DND-41 (cell line): ENCODE measurements around the gene LTBP2.

Experiments used
- ATAC-seq: fragments of 200-7000 bp; cut with Tn5 transposase; 3 replicates; pipeline ENCODE4 v1.9.1; 2021; ENCODE audit warnings: low read depth; ENCODE audit not compliant: insufficient read depth
- DNase-seq: peaks from one replicate; pipeline ENCODE4 v3.0.0-alpha.2; 2020
- H2AFZ ChIP-seq: 2 replicates; pipeline ENCODE4 v1.6.0; 2012; ENCODE audit warnings: low read depth, low read length
- H3K27ac ChIP-seq: 2 replicates; pipeline ENCODE4 v1.5.1; 2012; ENCODE audit warnings: low read length, inconsistent platforms
- H3K27me3 ChIP-seq: fragments of 200-600 bp; sonication (generic); 2 replicates; pipeline ENCODE4 v1.6.0; 2012; ENCODE audit warnings: low read length, mild to moderate bottlenecking, inconsistent platforms; ENCODE audit not compliant: insufficient read depth, poor library complexity
- H3K36me3 ChIP-seq: 2 replicates; pipeline ENCODE4 v1.5.1; 2012; ENCODE audit warnings: low read length, inconsistent platforms; ENCODE audit not compliant: insufficient read depth
- H3K4me1 ChIP-seq: 2 replicates; pipeline ENCODE4 v1.5.1; 2012; ENCODE audit warnings: mild to moderate bottlenecking, low read length; ENCODE audit not compliant: insufficient read depth
- H3K4me2 ChIP-seq: 2 replicates; pipeline ENCODE4 v1.6.0; 2012; ENCODE audit warnings: mild to moderate bottlenecking, moderate library complexity, low read length, inconsistent platforms; ENCODE audit not compliant: insufficient read depth
- H3K4me3 ChIP-seq, 2 experiments: fragments of 200-600 bp in 1 of 2; shearing (Covaris generic) in 1 of 2; 2 replicates each; pipeline ENCODE4 v1.5.1; 2012 to 2016; ENCODE audit warnings: inconsistent platforms in 2 of 2, low read length in 2 of 2, mild to moderate bottlenecking in 2 of 2, low read depth in 1 of 2, moderate library complexity in 1 of 2
- H3K79me2 ChIP-seq: 2 replicates; pipeline ENCODE4 v1.6.0; 2012; ENCODE audit warnings: low read length, inconsistent platforms; ENCODE audit not compliant: insufficient read depth
- H3K9ac ChIP-seq: 2 replicates; pipeline ENCODE4 v1.6.0; 2012; ENCODE audit warnings: low read depth, mild to moderate bottlenecking, inconsistent platforms, low read length, moderate library complexity
- H3K9me3 ChIP-seq: 2 replicates; pipeline ENCODE4 v1.5.1; 2012; ENCODE audit warnings: low read length, moderate library complexity, mild to moderate bottlenecking, inconsistent platforms; ENCODE audit not compliant: insufficient read depth, severe bottlenecking
- H4K20me1 ChIP-seq: 2 replicates; pipeline ENCODE4 v1.6.0; 2012; ENCODE audit warnings: low read length; ENCODE audit not compliant: insufficient read depth
- EZH2 ChIP-seq: IDR thresholded peaks from 3 replicates; pipeline ENCODE4 v1.6.1; 2012; ENCODE audit warnings: borderline replicate concordance, low read depth, mild to moderate bottlenecking, moderate library complexity, low read length, inconsistent platforms; ENCODE audit not compliant: severe bottlenecking
- TF ChIP-seq, protein P1 (sequence below): IDR thresholded peaks from 2 replicates; pipeline ENCODE4 v1.5.1; 2012; ENCODE audit warnings: borderline replicate concordance, low read length, moderate library complexity, mild to moderate bottlenecking; ENCODE audit not compliant: poor library complexity, severe bottlenecking; ENCODE audit errors: extremely low read depth

The LTBP2 gene

GRCh38 chr14:74476107-74476506 lies 135.9 kb downstream of the LTBP2 start:
- no peaks in the 10 kb centered on the region for H3K27me3 ChIP-seq
- no peak overlapping the region for H3K9ac ChIP-seq
- no peak overlapping the region for H3K4me3 ChIP-seq
- H3K27ac ChIP-seq, result no peak overlapping the region
- H3K9me3 ChIP-seq, result no peaks in the 10 kb centered on the region
- H2AFZ ChIP-seq, result no peak overlapping the region
- ATAC-seq (no peak), DNase-seq (no peak)
- no peaks in the 10 kb centered on the region for H3K79me2 ChIP-seq
- H3K36me3 ChIP-seq, result peaks cover 23% of the 10 kb centered on the region
- no peak for TF ChIP-seq EZH2
- TF ChIP-seq, protein P1, sequence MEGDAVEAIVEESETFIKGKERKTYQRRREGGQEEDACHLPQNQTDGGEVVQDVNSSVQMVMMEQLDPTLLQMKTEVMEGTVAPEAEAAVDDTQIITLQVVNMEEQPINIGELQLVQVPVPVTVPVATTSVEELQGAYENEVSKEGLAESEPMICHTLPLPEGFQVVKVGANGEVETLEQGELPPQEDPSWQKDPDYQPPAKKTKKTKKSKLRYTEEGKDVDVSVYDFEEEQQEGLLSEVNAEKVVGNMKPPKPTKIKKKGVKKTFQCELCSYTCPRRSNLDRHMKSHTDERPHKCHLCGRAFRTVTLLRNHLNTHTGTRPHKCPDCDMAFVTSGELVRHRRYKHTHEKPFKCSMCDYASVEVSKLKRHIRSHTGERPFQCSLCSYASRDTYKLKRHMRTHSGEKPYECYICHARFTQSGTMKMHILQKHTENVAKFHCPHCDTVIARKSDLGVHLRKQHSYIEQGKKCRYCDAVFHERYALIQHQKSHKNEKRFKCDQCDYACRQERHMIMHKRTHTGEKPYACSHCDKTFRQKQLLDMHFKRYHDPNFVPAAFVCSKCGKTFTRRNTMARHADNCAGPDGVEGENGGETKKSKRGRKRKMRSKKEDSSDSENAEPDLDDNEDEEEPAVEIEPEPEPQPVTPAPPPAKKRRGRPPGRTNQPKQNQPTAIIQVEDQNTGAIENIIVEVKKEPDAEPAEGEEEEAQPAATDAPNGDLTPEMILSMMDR, result no peak
- H3K4me1 ChIP-seq, result no peaks in the 10 kb centered on the region
- no peak overlapping the region for H3K4me2 ChIP-seq
- H4K20me1 ChIP-seq, result no peaks in the 10 kb centered on the region; the same call in 1 of the 2 replicates

- Histone ChIP-seq H3K9ac (no peak overlapping the region), H2AFZ (no peak overlapping the region), H3K9me3 (no peaks in the 10 kb centered on the region), H3K27ac (no peak overlapping the region), H3K79me2 (no peaks in the 10 kb centered on the region), H3K4me3 (no peak overlapping the region), H3K27me3 (no peaks in the 10 kb centered on the region), H3K4me2 (no peak overlapping the region), H3K36me3 (peaks cover 19% of the 10 kb centered on the region), H4K20me1 (no peaks in the 10 kb centered on the region; the same call in 1 of the 2 replicates), H3K4me1 (no peaks in the 10 kb centered on the region)
- TF ChIP-seq, protein P1, result no peak
- TF ChIP-seq EZH2, result no peak
- ATAC-seq, result no peak
- no peak for DNase-seq
These were observed 136.4 kb downstream of the LTBP2 start for GRCh38 chr14:74475678-74476077.

DNA sequence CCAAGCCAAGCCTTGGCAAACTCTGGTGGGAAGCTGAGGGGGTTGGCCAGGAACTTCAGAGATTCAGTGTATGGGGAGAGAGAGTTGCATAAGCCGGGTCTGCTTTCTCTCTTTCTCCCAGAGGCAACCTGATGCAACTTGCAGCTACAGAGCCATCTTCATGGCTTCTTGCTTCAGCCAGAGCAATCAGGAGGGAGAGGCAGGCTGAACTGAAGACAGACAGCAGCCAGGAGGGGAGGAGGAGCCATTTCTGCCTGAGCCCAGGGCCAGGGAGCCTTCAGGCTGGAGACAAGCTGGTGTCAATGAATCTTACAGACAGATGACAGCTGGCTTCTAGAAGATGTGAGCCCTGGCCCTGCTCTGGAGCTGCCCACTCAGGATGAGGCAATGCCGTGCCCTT lies 137.7 kb downstream of the LTBP2 start:
- H3K27me3 ChIP-seq, result no peaks in the 10 kb centered on the region
- no peaks in the 10 kb centered on the region for H3K79me2 ChIP-seq
- H2AFZ ChIP-seq, result no peak overlapping the region
- H3K9ac ChIP-seq, result no peak overlapping the region
- TF ChIP-seq, protein P1, result no peak
- no peak for TF ChIP-seq EZH2
- no peak for DNase-seq
- H3K4me2 ChIP-seq, result no peak overlapping the region
- H4K20me1 ChIP-seq, result no peaks in the 10 kb centered on the region; the same call in 1 of the 2 replicates
- no peaks in the 10 kb centered on the region for H3K9me3 ChIP-seq
- H3K27ac ChIP-seq, result no peak overlapping the region
- peaks cover 7% of the 10 kb centered on the region; the same call in 1 of the 2 replicates for H3K36me3 ChIP-seq
- H3K4me3 ChIP-seq, result no peak overlapping the region
- no peak for ATAC-seq
- no peaks in the 10 kb centered on the region for H3K4me1 ChIP-seq

- Histone ChIP-seq H4K20me1 (no peaks in the 10 kb centered on the region; the same call in 1 of the 2 replicates), H3K79me2 (no peaks in the 10 kb centered on the region), H3K4me1 (no peaks in the 10 kb centered on the region), H3K4me3 (no peak overlapping the region), H3K9me3 (no peaks in the 10 kb centered on the region), H3K27ac (no peak overlapping the region), H3K4me2 (no peak overlapping the region), H2AFZ (no peak overlapping the region), H3K9ac (no peak overlapping the region), H3K27me3 (no peaks in the 10 kb centered on the region), H3K36me3 (peaks cover 4% of the 10 kb centered on the region; the same call in 1 of the 2 replicates)
- ATAC-seq, result no peak
- DNase-seq, result no peak
- no peak for TF ChIP-seq EZH2
- TF ChIP-seq, protein P1, result no peak
These were observed 139.4 kb downstream of the LTBP2 start for GRCh38 chr14:74472601-74473000.
